ENCODE measurements around the gene CCDC71L.
"Not testable (repeated sequence)": the region's sequence is repeated elsewhere in the genome, so short reads cannot be mapped to it uniquely, and the experiment has no call there.

CCDC71L gene

DNA sequence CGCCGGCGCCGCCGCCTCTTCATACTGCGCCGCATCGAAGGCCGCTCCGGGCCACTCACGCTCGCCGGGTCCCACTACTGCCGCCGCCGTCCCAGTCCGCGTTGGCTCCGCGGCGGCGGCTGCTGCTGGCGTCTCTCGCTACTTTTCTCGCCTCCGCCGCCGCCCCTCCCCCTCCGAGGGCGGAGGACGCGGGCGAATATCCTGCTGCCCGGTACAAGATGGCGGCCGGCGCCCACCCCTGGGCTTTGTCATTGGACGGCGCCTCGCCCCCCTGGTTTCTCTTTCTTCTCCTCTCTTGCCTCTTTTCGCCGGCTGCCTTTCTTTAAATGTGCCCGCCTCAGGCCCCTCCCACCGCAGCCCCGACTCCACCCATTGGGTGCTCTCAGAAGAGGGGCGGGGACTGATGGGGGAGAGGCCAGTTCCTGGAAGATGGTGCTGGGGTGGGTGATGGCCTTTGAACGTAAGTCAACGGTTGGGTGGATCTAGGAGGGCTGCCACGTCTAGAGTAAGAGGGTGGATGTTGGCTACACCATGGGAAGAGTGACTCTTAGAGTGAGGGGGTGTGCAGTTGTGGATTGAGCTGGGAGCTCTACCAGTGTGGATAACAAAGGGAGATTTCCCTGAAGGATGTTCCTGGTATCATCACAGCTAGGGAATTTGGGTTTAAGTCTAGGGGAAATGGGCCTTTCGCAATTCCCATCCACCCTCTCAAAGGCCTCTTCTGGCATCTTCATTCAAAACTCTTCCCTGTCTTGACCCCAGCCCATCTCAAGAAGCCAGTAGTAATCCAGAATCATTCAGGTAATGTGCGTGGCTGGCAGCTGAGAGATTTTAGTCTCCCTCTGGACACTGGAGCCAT is at the start of gene CCDC71L:
TSS of gene CCDC71L (minus strand) at position 297 of the 859 bp plus-strand sequence. CDS start at position 35, 262 bp downstream.
- no peak for FAIRE-seq
- DNase-seq (ENCODE audit: low spot score), result peak; percentile 70

DNA sequence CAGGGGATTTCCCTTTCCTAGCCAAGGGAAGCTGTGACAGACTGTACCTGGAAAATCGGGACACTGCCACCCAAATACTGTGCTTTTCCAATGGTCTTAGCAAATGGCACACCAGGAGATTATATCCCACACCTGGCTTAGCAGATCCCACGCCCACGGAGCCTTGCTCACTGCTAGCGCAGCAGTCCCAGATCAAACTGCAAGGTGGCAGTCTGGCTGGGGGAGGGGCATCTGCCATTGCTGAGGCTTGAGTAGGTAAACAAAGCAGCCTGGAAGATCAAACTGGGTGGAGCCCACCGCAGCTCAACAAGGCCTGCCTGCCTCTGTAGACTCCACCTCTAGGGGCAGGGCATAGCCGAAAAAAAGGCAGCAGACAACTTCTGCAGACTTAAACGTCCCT is 48.6 kb upstream of the CCDC71L start:
- not testable (repeated sequence) for DNase-seq (ENCODE audit: low spot score); FAIRE-seq

DNA sequence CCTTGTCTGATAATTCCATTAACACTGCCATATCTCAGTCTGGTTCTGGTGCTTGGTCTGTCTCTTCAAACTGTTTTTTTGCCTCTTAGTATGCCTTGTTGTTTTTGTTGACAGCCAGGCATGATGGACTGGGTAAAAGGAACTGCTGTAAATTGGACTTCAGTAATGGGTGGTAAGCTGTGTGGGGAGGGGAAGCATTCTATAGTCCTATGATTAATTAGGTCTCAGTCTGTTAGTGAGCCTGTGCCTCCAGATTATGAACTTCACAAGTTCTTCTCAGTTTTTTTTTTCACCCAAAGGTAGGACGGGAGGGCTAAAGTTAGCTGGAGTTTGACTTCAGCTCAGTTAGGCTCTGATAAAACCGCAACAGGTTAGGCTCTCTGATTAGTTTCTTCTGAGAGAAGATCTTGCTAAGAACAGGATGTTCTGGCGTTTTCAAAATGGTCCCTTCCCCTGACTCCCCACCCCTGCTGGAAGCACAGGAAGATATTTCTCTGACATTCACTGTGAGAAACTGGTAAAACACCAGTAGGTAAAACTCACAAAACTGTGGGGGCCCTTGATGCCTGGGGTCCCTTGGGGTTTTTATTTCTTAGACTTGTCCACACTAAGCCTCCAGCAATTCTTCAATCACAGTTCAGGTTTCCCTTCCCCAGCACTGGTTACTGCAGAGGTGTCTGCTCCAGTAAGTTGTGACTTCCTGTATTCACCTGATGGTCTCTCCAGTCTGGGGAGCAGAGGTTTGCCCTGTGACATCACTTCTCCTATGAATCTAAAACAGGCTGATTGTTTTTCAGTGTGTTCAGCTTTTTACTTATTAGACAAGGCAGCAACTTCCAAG is 43.3 kb upstream of the CCDC71L start:
- FAIRE-seq, result no peak

DNA sequence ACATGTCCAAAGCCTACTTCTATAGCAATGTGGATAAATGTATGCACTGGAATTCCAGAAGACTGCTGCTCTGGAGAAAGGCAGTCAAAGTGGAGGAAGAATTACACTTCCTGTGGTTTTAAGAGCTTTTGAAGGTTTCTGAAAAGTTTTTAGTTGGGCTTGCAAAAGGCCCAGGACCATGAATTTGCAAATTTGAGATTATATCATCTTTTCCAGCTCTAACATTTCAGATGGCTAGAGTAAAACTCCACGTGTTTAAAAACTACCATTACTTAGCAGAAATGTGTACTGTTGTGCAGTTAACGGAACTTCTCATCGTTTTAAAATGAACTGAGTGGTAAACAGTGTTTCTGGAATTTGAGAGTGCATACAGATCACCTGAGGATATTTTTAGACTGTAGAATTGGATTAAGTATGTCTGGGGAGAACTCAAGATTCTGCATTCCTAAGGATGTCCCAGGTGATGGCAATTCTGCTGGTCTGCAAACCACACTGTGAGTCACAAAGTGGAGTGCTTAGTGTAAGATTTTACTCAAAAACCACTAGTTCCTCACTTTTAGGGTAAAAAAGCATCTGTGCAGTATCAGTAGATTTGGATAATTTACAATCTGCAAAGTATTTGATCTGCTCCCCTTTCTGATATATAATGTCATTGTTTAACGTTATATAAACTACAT is 32.9 kb upstream of the CCDC71L start:
- peak; percentile 71 for DNase-seq (ENCODE audit: low spot score)
- FAIRE-seq, result no peak

More for the DNA sequence above, 43.3 kb upstream of the CCDC71L start:
- DNase-seq (ENCODE audit: low spot score), result no peak

DNA sequence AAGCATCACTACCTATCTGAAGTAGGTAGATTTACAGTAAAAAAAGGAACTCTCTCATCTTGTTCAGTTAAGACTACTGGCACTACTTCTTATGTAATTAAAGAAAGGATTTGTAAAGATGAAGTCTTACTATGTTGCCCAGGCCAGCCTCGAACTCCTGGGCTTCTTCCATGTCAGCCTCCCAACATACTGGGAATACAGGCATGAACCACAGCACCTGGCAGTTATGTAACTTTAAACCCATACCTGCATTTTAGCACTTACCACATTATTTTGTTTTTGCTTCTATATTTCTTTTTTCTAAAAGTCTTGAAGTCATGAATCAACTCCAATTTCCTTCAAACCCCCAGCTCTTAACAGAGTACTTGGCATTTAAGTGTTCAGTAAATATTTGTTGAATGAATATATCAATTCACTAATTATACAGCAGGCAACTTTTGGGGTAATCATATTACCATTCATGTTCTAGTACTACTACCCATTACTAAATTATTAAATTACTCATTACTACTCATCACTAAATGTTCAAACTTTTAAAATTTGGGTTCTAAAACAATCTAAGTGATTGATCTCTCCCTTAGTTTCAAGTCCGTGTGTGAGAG is 31.6 kb upstream of the CCDC71L start:
- FAIRE-seq, result no peak
- no peak for DNase-seq (ENCODE audit: low spot score)

DNA sequence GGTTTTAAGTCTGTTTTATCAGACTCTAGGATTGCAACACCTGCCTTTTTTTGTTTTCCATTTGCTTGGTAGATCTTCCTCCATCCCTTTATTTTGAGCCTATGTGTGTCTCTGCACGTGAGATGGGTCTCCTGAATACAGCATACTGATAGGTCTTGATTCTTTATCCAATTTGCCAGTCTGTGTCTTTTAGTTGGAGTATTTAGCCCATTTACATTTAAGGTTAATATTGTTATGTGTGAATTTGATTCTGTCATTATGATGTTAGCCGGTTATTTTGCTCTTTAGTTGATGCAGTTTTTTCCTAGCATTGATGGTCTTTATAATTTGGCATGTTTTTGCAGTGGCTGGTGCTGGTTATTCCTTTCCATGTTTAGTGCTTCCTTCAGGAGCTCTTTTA is 27.2 kb upstream of the CCDC71L start:
- DNase-seq (ENCODE audit: low spot score); FAIRE-seq: not testable (repeated sequence)

DNA sequence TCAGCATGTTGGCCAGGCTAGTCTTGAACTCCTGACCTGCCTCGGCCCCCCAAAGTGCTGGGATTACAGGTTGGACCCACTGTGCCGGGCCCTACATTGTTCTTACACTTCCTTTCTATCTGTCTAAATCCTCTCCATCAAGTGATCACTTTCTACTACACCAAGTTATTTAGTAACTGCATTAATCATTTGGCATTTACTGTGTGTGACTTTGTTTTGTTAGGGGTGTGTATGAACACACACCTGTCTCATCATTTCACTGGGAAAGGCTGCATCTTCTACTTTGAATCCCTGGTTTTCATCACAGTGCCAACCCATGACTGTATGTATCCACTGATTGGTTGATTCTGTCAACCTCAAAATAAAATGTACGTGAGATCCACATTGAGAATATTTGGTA is 23.0 kb upstream of the CCDC71L start:
- no peak for FAIRE-seq
- no peak for DNase-seq (ENCODE audit: low spot score)

DNA sequence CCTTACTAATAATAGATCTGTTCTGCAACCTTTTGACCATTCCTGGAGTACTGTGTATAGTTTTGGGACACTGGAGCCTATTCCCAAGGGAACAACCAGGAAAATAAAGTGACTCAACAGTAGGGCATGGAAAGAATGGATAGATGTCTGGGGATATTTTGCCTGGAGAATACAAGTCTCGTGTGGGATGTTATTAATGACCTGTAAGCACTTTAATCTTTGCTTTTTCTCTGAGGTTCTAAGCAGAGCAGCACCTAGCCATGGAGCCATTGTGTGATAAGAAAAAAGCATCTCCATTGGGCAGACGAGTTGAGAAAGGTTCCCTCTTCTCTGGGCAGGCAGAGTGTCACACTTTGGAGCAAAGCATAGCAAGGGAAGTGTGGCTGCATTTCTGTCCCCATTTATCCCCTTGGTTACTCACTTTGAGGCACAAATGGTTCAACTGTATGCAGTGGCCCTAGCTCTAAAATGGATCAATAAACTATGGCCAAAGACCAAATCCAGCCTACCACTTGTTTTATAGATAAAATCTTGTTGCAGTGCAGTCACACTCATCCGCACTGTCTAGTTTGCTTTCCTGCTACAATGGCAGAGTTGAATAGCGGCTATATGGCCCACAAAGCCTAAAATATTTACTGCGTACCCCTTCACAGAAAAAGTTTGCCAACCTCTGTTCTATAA is 21.0 kb upstream of the CCDC71L start:
- DNase-seq (ENCODE audit: low spot score) (peak; percentile 65), FAIRE-seq (no peak)

DNA sequence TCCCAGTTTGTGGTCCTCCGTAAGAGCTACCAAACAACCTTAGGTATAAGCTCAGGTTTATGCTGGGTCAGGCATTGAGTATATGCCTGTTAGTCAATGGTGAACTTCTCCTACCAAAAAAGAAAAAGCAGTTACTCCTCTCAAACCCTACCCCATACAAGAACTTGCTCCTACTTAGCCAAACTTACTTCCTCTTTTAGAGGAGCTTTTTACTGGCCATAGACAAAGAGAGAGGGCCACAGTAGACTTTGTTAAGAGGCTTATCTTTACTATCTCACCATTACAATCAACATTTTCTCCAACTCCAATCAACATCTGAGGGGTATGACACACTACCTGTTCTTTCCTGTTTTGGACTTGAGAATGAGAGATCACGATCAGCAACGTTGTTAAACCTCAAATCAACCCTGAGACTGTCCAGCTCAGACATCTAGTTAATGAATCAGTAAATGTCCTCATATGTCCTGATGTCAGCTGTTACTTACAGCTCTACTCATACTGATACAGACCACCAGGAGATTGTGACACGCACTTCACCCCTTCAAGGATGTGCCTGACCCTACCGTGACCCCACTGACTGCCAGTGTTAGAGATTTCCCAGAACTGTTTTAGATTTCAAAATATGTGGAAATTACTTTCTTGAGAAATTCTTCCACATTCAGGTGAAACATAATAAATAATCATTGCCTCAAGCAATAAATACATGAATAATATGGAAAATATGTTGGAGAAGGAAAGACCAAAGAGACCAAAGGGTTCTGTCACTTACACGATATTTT is 18.4 kb upstream of the CCDC71L start:
- DNase-seq (ENCODE audit: low spot score) (no peak), FAIRE-seq (no peak)

DNA sequence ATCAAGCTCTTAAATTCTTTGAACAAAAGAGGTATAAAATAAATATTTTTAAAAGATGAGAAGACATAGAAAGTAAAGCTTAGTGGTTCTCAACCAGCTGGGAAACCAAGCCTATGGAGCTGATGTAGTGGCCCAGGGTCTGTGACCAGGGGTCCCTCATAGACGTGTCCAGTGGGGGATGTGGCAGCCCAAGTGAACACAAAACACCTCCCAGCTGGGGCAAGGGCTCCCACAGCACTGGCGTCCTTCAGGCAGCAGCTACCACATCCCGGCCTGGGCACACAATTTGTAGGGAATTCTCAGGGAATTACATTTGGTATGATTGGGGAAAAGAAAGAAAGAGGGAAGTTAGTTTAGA is 17.8 kb upstream of the CCDC71L start:
- FAIRE-seq (no peak), DNase-seq (ENCODE audit: low spot score) (no peak)

DNA sequence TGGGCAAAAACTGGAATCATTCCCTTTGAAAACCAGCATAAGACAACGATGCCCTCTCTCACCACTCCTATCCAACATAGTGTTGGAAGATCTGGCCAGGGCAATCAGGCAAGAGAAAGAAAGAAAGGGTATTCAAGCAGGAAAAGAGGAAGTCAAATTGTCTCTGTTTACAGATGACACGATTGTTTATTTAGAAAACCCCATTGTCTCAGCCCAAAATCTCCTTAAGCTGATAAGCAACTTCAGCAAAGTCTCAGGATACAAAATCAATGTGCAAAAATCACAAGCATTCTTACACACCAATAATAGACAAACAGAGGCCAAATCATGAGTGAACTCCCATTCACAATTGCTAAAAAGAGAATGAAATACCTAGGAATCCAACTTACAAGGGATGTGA is 15.5 kb upstream of the CCDC71L start:
- not testable (repeated sequence) for DNase-seq (ENCODE audit: low spot score); FAIRE-seq

DNA sequence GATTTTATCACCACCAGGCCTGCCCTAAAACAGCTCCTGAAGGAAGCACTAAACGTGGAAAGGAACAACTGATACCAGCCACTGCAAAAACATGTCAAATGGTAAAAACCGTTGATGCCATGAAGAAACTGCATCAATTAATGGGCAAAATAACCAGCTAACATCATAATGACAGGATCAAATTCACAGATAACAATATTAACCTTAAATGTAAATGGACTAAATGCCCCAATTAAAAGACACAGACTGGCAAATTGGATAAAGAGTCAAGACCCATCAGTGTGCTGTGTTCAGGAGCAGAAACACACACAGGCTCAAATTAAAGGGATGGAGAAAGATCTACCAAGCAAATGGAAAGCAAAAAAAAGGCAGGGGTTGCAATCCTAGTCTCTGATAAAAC is 12.7 kb upstream of the CCDC71L start:
- FAIRE-seq; DNase-seq (ENCODE audit: low spot score): not testable (repeated sequence)

DNA sequence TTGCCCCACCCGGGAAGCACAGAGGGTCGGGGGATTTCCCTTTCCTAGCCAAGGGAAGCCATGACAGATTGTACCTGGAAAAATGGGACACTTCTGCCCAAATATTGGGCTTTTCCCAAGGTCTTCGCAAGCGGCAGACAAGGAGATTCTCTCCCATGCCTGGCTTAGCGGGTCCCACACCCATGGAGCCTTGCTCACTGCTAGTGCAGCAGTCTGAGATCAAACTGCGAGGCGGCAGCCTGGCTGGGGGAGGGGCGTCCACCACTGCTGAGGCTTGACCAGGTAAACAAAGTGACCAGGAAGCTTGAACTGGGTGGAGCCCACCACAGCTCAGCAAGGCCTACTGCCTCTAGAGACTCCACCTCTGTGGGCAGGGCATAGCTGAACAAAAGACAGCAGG is 11.0 kb upstream of the CCDC71L start:
- not testable (repeated sequence) for DNase-seq (ENCODE audit: low spot score); FAIRE-seq

DNA sequence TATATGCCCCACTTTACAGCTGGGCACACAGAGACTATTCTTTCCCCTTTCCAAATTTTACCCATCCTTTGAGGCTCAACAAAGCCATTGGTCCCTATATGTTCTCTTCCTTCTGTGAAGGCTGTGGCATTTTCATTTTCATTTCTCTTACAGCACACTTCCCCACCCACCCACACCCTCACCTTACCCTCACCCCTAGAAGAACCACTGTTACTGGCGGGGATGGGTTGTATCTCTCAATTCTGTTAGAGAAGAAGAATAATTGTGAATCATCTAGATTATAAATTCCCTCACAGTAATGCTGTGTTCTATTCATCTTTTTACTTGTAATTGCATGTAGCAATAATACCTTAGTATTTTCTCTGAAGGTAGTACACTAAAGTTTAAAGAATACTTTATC is 10.2 kb upstream of the CCDC71L start:
- DNase-seq (ENCODE audit: low spot score), result no peak
- FAIRE-seq, result no peak

DNA sequence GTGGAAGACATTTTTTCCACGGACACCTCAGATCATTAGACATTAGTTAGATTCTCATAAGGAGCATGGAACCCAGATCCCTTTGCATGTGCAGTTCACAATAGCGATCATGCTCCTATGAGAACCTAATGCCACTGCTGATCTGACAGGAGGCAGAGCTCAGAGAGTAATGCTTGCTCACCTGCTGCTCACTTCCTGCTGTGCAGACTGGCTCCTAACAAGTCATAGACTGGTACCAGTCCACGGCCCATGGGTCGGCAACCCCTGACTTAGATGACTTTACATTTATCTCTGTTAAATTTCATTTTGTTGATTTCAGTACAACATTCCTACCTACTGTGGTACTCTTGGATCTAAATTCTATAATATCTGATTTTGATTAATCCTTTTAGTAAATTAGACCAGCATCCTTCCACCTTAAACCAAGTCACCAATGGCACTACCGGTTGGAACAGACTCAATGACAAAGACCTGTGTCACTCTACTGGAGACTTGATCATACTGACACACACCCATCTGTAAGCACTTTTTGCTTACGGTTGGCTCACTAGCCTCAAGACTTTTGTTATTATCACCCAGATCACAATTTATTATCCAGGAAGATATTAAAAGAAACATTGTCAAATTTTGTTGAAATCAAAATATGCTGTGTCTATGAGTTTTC is 8.0 kb upstream of the CCDC71L start:
- FAIRE-seq, result no peak
- no peak for DNase-seq (ENCODE audit: low spot score)

DNA sequence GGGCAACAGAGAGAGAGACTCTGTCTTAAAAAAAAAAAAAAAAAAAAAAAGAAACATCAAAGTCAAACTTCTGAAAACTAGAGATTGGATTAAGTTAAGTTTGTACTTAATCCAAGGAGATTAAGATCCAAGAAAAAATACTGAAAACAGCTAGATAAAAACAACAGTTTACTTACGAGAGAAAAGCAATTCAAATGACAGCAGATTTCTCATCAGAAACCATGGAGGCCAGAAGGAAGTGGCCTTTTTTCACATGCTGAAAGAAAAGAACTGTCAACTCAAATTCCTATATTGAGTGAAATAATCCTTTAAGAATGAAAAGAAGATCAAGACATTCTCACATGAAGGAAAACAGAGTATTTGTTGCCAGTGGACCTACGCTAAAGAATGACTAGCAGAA is 5.4 kb upstream of the CCDC71L start:
- no peak for DNase-seq (ENCODE audit: low spot score)
- no peak for FAIRE-seq

DNA sequence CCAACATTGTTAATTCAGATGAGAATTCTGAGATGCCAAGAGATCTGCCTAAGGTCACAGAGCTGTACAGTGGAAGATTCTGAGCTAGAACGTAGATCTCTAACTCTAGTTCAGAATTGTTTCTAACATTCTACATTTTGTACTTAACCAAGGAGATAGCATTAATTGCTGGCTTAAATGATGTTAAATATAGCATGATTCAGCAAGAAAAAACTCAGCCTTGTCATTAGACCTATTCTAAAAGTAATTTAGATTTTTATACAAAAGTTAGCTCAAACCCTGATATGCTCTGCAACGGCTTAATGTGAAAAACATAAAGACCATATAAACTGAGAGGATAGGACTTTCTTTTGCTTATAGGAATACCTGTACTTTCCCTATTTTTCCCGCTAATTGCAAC is 3.4 kb upstream of the CCDC71L start:
- DNase-seq (ENCODE audit: low spot score) (no peak), FAIRE-seq (no peak)

DNA sequence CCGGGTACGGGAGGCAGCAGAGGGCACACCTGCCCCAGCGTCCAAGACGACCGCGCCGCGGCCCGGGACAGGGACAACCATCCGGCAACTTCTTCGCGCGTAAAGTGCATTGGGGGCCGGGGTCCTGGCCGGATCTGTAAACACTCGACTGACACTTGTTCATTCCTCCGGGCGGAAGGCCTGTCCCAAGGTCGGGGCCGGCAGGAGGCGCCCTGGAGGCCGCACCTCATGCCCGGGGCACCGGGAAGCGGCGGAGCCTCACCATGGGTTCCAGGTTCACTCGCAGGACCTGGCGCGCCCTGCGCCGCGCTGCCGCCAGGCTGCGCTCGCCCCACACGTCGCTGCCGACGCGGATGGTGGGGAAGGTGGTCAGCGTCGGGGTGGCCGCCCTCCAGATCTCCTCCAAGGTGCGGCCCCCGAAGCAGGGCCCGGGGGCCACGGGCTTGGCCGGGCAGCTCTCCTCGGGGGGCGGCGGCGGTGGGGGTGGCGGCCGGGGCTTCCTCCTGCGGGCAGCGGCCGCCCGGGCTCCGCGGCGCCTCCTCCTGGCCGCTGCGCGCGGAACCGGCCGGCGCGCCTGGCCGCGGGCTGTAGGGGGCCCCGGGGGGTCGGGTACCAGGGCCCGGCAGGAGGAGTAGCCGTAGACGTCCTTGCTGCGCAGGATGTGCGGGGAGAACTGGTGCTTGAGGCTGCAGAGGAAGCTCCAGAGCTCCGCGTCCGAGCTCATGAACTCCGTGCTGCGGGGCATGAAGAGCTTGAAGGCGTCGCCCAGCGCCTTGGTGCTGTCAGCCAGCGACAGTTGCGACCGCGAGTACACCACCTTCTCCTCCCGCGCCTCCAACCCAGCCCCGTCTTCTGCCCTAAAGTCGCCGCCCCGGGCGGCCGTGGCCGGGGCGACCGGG is 746 bp downstream of the CCDC71L start:
- FAIRE-seq (no peak), DNase-seq (ENCODE audit: low spot score) (peak; percentile 62)
